CD4-positive, alpha-beta T cell treated with Interleukin-12 subunit alpha and Interleukin-12 subunit beta, for 1 hour (primary cell): ENCODE data around the gene SYT14.

Experiments
- DNase-seq: peaks from one replicate; pipeline ENCODE4 v3.0.0-alpha.2; 2020

SYT14 gene

GRCh38 chr1:210214573-210215409 lies 276.8 kb downstream of the SYT14 start:
- DNase-seq = no peak

GRCh38 chr1:210217482-210217881 lies 279.5 kb downstream of the SYT14 start:
- DNase-seq = no peak

- no peak for DNase-seq
Measured at GRCh38 chr1:210218047-210218446, 280.0 kb downstream of the SYT14 start.
